Large intestine (tissue), 3 donors: ENCODE results near the gene ANKRD65. TPM values are rescaled to one million over a fixed set of nuclear protein-coding genes. Genes with fewer than 3 reads are reported as not detected.

Experiments used
- DNase-seq, 2 donors: peaks; one replicate each; pipeline versions ENCODE4 v3.0.0 to v3.0.0-alpha.2; 2013
- H3K27ac ChIP-seq: one replicate; pipeline ENCODE4 v1.5.1; 2013; ENCODE audit warnings: low read length
- H3K27me3 ChIP-seq: 2 replicates; pipeline ENCODE4 v1.6.1; 2013; ENCODE audit warnings: low read length; ENCODE audit not compliant: control insufficient read depth, insufficient read depth
- H3K36me3 ChIP-seq: 2 replicates; pipeline ENCODE4 v1.6.1; 2013; ENCODE audit warnings: low read length; ENCODE audit not compliant: control insufficient read depth, insufficient read depth
- H3K4me1 ChIP-seq: one replicate; pipeline ENCODE4 v1.6.1; 2013; ENCODE audit warnings: low read length; ENCODE audit not compliant: control insufficient read depth, insufficient read depth
- H3K4me3 ChIP-seq: one replicate; pipeline ENCODE4 v1.5.1; 2013; ENCODE audit warnings: low read length
- H3K9me3 ChIP-seq: one replicate; pipeline ENCODE4 v1.6.1; 2013; ENCODE audit warnings: mild to moderate bottlenecking, low read depth, low read length, moderate library complexity; ENCODE audit not compliant: control insufficient read depth
- WGBS: methylation state at CpG from one replicate; pipeline ENCODE4 v1.1.5; 2013; ENCODE audit warnings: low lambda C conversion rate; ENCODE audit not compliant: insufficient coverage; 5-methylcytosine and 5-hydroxymethylcytosine counted together
- polyA plus RNA-seq: library from polyadenylated mRNA; unstranded; fragments of 120-200 nt; gene quantifications from one replicate; pipeline ENCODE4 v1.2.1, GENCODE V29; 2013

ANKRD65 gene
- polyA plus RNA-seq, 1 donor = 2.6 TPM

DNA sequence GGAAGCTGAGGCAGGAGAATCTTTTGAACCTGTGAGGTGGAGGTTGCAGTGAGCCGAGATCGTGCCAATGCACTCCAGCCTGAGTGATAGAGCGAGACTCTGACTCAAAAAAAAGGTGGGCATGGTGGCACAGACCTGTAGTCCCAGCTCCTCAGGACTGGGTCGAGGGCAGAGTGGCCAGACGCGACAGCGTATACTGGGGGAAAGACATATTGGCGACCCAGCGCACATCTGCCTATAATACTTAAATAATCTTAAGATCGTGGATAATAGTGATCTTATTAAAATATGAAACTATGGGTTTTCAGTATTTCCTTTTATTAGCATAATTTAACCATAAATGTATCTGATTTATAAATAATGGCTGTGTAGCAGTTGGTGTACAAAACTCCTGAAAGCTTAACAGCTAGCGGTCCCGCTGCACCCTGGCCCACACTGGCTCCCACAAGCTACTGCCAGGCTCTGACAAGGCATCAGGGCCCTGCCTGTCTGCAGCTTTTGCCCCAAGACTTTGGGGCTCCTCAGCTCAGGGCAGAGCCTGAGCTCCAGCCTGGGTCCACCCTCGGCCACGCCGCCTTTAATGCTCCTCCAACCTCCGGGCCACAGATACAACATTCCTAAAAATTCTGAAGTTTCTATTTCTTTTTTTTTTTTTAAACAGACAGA, 43.4 kb downstream of the ANKRD65 start:
- WGBS = 100% methylated on average over 2 of the region's 16 CpGs
- Histone ChIP-seq H3K9me3 (no peaks in the 10 kb centered on the region), H3K4me1 (peaks cover 20% of the 10 kb centered on the region), H3K4me3 (no peak overlapping the region), H3K36me3 (peaks cover 19% of the 10 kb centered on the region), H3K27me3 (no peaks in the 10 kb centered on the region), H3K27ac (no peak overlapping the region)
- DNase-seq = no peak

DNA sequence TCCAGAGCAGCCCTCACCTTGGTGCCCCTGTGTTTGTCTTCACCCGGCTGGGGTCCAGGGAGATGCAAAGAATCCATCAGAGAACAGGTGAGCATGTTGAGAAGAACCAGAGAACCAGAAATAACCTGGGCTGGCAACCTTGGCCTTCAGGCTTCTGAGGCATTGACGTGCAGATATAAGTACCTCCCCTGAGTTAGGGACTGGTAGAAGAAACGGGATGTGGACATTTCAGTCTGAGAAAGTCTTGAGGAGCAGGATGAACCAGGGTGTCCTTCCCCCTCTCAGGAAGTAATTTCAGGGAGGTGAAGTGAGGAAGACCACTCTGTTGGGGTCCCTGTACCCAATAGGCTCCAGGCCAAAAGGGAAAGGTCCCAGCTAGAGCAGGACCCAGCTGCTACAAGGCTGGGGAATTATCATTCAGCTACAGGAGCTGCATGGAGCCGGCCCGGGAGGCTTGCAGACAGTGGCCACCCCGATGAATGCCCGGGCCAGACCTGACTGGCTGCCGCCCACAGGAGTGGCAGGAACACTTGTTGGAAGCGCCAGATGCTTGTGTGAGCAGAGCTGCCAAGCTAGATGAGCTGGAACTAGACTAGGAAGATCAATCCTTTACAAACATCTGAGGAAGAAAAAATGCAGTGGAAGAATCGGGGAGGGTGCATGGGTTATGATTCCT, 44.4 kb downstream of the ANKRD65 start:
- no peak overlapping the region for H3K27ac ChIP-seq
- no peaks in the 10 kb centered on the region for H3K27me3 ChIP-seq
- H3K9me3 ChIP-seq = no peaks in the 10 kb centered on the region
- DNase-seq = no peak
- H3K4me3 ChIP-seq = no peak overlapping the region
- no CpG with 5 or more reads among the region's 10 CpGs for WGBS
- H3K36me3 ChIP-seq = peaks cover 23% of the 10 kb centered on the region
- H3K4me1 ChIP-seq = peaks cover 28% of the 10 kb centered on the region

DNA sequence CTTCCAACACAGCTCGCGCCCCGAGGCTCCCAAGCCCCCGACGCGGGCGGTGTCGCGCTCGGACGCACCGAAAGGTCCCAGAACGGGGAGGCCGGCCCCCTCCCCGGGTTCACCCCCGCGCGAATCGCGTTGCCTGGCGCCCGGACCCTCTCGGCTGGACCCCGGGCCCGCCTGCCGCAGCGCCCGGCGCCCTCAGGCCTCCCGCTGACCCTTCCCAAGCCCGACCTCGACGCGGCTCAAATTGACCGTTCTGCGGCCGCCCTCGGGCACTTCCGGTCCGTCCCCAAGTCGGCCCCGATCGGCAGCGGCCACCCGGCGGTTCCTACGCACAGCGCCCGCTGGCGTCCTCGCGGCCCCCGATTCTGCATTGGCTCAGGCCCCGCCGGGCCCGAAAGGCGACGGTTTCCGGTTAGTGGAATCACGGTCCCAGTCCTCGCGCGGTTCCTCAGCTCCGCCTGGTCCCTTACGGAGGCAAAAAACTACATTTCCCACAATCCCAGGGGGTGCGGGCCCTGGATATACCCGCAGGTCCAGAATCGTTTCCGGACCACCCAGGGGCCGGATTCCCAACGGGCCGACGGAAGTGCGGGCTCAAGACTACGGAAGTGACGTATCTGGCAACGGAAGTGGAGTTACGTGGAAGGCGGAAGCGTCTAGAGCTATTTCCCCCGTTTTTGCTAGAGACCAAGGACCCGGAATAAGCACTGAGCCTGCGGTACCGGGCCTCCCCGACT, 46.0 kb downstream of the ANKRD65 start, which contains the start of gene AURKAIP1:
AURKAIP1 (minus strand) TSS at position 279 of the 734 bp plus-strand sequence. CDS start 451 bp downstream, outside the sequence.
- Histone ChIP-seq H3K27me3 (no peaks in the 10 kb centered on the region), H3K9me3 (no peaks in the 10 kb centered on the region), H3K4me1 (peaks cover 34% of the 10 kb centered on the region), H3K36me3 (peaks cover 15% of the 10 kb centered on the region), H3K4me3 (peak within 1 kb of the TSS; percentile 98), H3K27ac (peak within 1 kb of the TSS; percentile 79)
- 0% methylated on average over 1 of the region's 85 CpGs for WGBS
- peak; percentile 100 for DNase-seq

DNA sequence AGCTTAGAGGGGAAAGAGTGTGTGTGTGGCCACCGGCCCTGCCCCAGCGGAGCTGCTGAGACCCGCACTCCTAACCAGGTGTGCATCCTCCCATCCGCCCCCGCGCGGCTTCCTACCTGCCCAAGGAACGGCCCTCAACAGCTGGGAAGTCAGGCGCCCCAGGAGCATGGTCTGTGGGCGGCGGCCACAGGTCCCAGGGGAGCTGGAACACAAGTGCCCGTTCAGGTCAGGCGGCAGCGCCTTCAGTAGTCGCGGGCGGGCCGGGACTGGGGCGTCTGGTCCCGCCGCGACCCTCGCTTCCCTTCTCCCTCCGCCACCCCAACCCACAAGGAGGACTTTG, 46.5 kb downstream of the ANKRD65 start:
- no peak for DNase-seq
- H3K36me3 ChIP-seq = peaks cover 15% of the 10 kb centered on the region
- H3K4me1 ChIP-seq = peaks cover 34% of the 10 kb centered on the region
- peak overlapping the region; percentile 98 for H3K4me3 ChIP-seq
- no peaks in the 10 kb centered on the region for H3K9me3 ChIP-seq
- H3K27ac ChIP-seq = peak overlapping the region; percentile 79
- WGBS = no CpG with 5 or more reads among the region's 24 CpGs
- H3K27me3 ChIP-seq = no peaks in the 10 kb centered on the region

DNA sequence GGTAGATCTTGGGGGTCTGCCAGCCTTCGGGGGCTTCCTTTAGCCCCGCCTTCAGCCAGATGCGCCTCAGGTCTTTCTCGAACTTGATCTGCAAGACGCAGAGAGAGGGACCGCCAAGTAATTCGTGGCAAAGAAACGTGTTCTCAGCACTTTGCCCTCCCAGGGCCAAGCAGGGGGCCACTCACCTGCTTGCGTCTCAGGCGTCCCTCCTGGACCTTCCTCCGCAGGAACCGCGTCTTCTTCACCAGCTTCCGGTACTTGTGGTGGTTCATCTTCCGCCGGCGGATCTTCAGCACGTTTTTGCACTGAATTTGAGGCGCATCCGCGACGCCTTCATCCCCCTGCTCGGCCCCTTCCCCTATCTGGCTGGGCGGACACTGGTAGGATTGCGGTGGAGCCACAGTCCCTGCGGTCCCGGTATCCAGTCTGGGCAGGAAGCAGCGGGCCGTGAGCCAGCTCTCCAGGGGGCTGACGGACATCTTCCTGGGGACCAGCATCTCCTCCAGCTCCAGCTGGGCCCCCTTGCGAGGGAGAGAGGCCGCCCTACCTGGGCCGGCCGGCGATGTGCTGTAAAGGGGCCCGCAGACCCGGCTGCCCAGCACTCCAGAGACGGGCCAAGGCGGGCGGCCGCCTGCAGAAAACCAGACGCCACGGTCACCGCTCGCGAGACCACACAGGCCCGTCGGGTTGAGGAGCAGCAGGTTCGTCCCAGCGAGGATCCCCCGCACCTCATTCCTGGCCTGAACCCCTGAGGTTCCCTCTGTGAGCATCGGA, 47.1 kb downstream of the ANKRD65 start:
- Histone ChIP-seq H3K27ac (no peak overlapping the region), H3K9me3 (no peaks in the 10 kb centered on the region), H3K36me3 (peaks cover 15% of the 10 kb centered on the region), H3K4me1 (peaks cover 34% of the 10 kb centered on the region), H3K4me3 (peak overlapping the region; percentile 98), H3K27me3 (no peaks in the 10 kb centered on the region)
- DNase-seq = no peak
- WGBS = no CpG with 5 or more reads among the region's 52 CpGs

DNA sequence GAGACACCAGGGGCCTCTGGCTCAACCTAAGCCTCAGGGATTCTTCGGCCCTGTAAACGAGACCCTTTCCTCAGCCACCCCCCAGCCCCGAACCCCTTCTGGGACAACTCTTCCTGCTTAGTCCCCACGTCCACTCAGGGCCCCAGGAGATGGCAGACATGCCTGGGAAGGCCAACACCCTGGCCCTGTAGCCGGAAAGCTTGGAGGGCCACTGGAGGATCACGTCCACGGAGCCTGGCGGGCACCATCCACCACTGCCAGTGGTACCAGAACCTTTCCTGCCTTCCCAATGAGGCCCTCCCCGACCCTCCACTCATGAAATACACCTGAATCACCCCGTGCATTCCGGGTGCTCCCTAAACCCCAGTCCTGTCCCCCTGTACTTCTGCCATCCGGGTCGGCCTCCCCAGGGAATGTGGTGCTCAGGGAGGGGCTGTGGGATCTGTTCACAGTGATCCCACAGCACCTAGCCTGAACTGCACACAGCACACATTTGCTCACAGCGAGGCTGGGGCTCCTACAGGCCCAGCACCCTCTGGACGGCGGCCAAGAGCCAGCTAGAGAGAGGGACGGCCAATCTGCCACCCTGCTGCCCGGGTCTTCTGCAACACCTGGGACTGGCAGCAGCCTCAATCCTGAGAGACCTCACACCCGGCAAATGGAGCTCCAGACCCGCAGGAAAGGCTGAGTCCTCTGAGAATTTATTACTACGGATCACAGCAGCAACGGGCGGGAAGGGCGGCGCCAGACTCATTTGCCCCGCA, 47.8 kb downstream of the ANKRD65 start:
- H3K4me1 ChIP-seq = peaks cover 34% of the 10 kb centered on the region
- 90% methylated on average over 2 of the region's 26 CpGs for WGBS
- no peaks in the 10 kb centered on the region for H3K27me3 ChIP-seq
- H3K4me3 ChIP-seq = peak overlapping the region; percentile 98
- H3K36me3 ChIP-seq = peaks cover 15% of the 10 kb centered on the region
- no peak for DNase-seq
- H3K27ac ChIP-seq = no peak overlapping the region
- H3K9me3 ChIP-seq = no peaks in the 10 kb centered on the region

DNA sequence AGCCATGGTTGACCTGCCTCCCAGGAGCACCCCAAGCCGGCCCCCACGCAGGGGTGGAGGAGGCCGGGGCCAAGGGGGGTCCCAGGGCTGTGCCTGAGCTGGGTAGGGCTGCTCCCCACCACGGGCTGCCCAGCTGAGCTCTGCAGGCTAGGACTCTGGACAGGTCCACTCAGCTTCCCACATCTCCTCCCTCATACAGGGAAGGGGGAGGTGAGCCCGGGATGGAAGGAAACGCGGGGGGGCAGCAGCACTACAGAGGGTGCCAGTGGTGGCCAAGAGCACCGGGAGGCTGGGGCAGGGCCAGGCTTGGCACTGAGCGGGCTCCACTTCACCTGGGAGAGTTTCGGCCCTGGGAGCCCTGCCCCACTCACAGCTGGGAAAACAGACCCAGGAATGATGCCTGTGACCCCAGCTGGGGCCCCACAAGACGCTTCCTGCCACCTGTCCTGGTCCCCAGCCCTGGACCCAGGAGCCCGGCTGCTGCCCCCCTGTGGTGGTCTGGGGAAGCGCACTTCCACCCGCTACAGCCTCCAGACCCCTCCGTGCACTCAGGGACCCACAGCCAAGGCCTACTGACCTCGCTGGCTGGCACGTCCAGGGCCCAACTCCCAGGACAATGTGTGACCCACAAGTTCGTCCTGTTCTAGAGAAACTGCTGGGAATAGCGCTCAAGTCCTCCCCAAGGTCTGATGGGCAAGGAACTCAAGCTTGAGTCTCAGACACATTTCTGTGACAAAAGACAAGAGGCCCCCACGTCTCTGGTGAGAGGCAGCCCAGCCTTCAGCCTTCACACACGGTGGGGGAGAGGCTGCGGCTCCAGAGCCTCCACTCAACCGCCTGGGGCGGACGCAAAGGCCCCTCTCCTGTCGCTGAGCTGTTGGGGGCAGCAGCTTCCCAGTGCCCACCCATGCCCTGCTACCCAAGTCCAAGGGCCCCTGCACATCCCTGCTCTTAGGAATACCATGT, 49.0 kb downstream of the ANKRD65 start:
- Histone ChIP-seq H3K27ac (no peak overlapping the region), H3K4me3 (no peak overlapping the region)

DNA sequence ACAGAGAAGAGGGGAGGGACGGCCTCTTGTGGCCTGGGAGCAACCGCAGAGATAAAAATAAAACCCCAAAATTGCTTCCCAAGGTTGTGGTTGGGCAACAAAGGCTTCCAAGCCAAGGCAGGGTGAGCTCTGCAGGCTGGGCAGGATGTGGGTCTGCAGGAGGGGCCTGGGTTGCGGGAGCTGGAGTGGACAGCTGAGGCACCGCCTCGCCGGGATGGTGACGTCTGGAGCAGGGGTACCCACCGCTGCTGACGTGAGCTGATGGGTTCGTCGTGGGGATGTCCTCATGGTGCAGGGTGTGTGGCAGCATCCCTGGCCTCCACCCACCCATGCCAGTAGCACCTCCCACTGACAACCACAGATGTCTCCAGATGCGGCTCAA, 49.7 kb downstream of the ANKRD65 start:
- peaks cover 34% of the 10 kb centered on the region for H3K4me1 ChIP-seq
- no CpG with 5 or more reads among the region's 12 CpGs for WGBS
- H3K4me3 ChIP-seq = no peak overlapping the region
- DNase-seq = no peak
- H3K27me3 ChIP-seq = no peaks in the 10 kb centered on the region
- peaks cover 12% of the 10 kb centered on the region for H3K9me3 ChIP-seq
- peaks cover 15% of the 10 kb centered on the region for H3K36me3 ChIP-seq
- H3K27ac ChIP-seq = no peak overlapping the region

More for the DNA sequence above, 49.0 kb downstream of the ANKRD65 start:
- WGBS = no CpG with 5 or more reads among the region's 26 CpGs
- Histone ChIP-seq H3K36me3 (peaks cover 15% of the 10 kb centered on the region), H3K27me3 (no peaks in the 10 kb centered on the region), H3K4me1 (peaks cover 34% of the 10 kb centered on the region), H3K9me3 (peaks cover 5% of the 10 kb centered on the region)
- peak in 1 of 2 donors; percentile 62 for DNase-seq

DNA sequence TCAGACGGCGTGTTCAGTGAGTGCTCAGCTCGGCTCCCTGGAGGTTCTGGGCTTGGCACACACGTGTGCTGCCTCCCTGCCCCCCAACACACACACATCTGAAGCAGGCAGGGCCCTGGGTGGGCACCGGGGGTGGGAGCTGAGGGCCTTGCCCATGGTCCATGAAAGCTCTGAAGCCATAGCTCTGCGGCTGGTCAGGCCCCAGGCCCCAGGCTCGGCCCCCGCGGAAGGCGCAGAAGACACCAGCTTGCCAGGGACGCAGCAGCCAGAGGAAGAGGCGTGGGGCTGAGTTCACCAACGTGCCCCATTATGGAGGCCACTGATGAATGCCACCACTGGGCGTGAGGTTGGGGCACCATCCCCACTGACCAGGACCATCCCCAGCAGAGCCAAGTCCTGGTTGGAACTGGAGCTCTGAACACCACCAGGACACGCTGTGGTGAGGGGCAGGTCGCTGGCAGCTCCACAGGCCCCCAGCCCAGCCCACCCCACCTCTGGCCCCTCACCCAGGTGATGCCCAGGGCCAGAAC, 50.2 kb downstream of the ANKRD65 start:
- Histone ChIP-seq H3K27ac (no peak overlapping the region), H3K4me3 (no peak overlapping the region), H3K9me3 (peaks cover 17% of the 10 kb centered on the region), H3K27me3 (no peaks in the 10 kb centered on the region), H3K4me1 (peaks cover 30% of the 10 kb centered on the region), H3K36me3 (peaks cover 15% of the 10 kb centered on the region)
- no peak for DNase-seq
- WGBS = no CpG with 5 or more reads among the region's 16 CpGs
